WTC11 (cell line): Measurements from ENCODE around the gene TMEM181. TPM values are rescaled to one million over a fixed set of nuclear protein-coding genes. Genes with fewer than 3 reads are reported as not detected.

Experiments used
- ATAC-seq: fragments of 200-7000 bp; cut with Tn5 transposase; 2 replicates; pipeline ENCODE4 v1.10.0; 2021; ENCODE audit warnings: mild to moderate bottlenecking, moderate library complexity
- CTCF ChIA-PET: fragments of 300-600 bp; sonication (Branson Sonifier 250); formaldehyde crosslinking; loops from one replicate; lab custom pipeline; 2021; ENCODE audit warnings: antibody characterized with exemption; lab: Charles Lee
- POLR2A ChIA-PET: fragments of 350-600 bp; sonication (Branson Sonifier 250); formaldehyde crosslinking; loops from one replicate; lab custom pipeline; 2021; ENCODE audit warnings: antibody characterized with exemption; lab: Charles Lee
- DNase-seq: peaks from one replicate; pipeline ENCODE4 v3.0.0; 2021; ENCODE audit warnings: low spot score
- H3K27ac Mint-ChIP-seq: 2 replicates; pipeline ENCODE4 v1.8.0; 2021; ENCODE audit warnings: mixed read lengths
- H3K27me3 Mint-ChIP-seq: 2 replicates; pipeline ENCODE4 v1.8.0; 2021; ENCODE audit warnings: low read depth, mild to moderate bottlenecking, moderate library complexity, mixed read lengths
- H3K36me3 Mint-ChIP-seq: 2 replicates; pipeline ENCODE4 v1.8.0; 2021; ENCODE audit warnings: mixed read lengths
- H3K4me1 Mint-ChIP-seq: 2 replicates; pipeline ENCODE4 v1.8.0; 2022; ENCODE audit warnings: mixed read lengths
- H3K4me3 Mint-ChIP-seq: 2 replicates; pipeline ENCODE4 v1.8.0; 2021; ENCODE audit warnings: mild to moderate bottlenecking, moderate library complexity, mixed read lengths
- H3K9me3 Mint-ChIP-seq: 2 replicates; pipeline ENCODE4 v1.8.0; 2021; ENCODE audit warnings: mixed read lengths
- ATF1 ChIP-seq: sonication (generic); formaldehyde crosslinking; IDR thresholded peaks from 2 replicates; pipeline ENCODE4 v1.8.1; 2023; ENCODE audit warnings: mild to moderate bottlenecking, moderate library complexity, missing genetic modification reagents
- E2F1 ChIP-seq: sonication (generic); formaldehyde crosslinking; IDR thresholded peaks from 2 replicates; pipeline ENCODE4 v1.8.0; 2022; ENCODE audit warnings: mild to moderate bottlenecking, missing genetic modification reagents
- E2F5 ChIP-seq: sonication (generic); formaldehyde crosslinking; IDR thresholded peaks from 2 replicates; pipeline ENCODE4 v1.8.1; 2022; ENCODE audit warnings: mild to moderate bottlenecking, moderate library complexity, missing genetic modification reagents
- ESRRA ChIP-seq: sonication (generic); formaldehyde crosslinking; IDR thresholded peaks from 2 replicates; pipeline ENCODE4 v1.8.1; 2022; ENCODE audit warnings: mild to moderate bottlenecking, missing genetic modification reagents, borderline replicate concordance
- FOXJ3 ChIP-seq: sonication (generic); formaldehyde crosslinking; IDR thresholded peaks from 2 replicates; pipeline ENCODE4 v1.9.0; 2021; ENCODE audit warnings: missing genetic modification reagents, mild to moderate bottlenecking, borderline replicate concordance
- HMGA2 ChIP-seq: fragments of 250-450 bp; sonication (Bioruptor Pico); IDR thresholded peaks from 2 replicates; pipeline ENCODE4 v1.4.0; 2021; ENCODE audit warnings: mild to moderate bottlenecking, moderate library complexity
- JAZF1 ChIP-seq: fragments of 250-450 bp; sonication (Bioruptor Pico); IDR thresholded peaks from 2 replicates; pipeline ENCODE4 v1.9.0; 2021; ENCODE audit warnings: moderate library complexity, mild to moderate bottlenecking, inconsistent platforms
- NFATC4 ChIP-seq: fragments of 250-450 bp; sonication (Bioruptor Pico); IDR thresholded peaks from 2 replicates; pipeline ENCODE4 v1.9.0; 2021; ENCODE audit warnings: mild to moderate bottlenecking
- NR3C1 ChIP-seq: sonication (generic); formaldehyde crosslinking; conservative IDR thresholded peaks from 2 replicates; pipeline ENCODE4 v1.8.1; 2023; ENCODE audit warnings: low read depth, mild to moderate bottlenecking, missing genetic modification reagents
- PREB ChIP-seq: sonication (generic); formaldehyde crosslinking; IDR thresholded peaks from 2 replicates; pipeline ENCODE4 v1.8.1; 2022; ENCODE audit warnings: mild to moderate bottlenecking, missing genetic modification reagents, moderate library complexity, borderline replicate concordance
- RORB ChIP-seq: fragments of 250-450 bp; sonication (Bioruptor Pico); IDR thresholded peaks from 2 replicates; pipeline ENCODE4 v1.9.0; 2021; ENCODE audit warnings: mild to moderate bottlenecking
- SOX15 ChIP-seq: fragments of 250-450 bp; sonication (Bioruptor Pico); IDR thresholded peaks from 2 replicates; pipeline ENCODE4 v1.9.0; 2021; ENCODE audit warnings: mild to moderate bottlenecking
- ZNF263 ChIP-seq: sonication (generic); formaldehyde crosslinking; IDR thresholded peaks from 2 replicates; pipeline ENCODE4 v1.8.1; 2022; ENCODE audit warnings: low read depth, mild to moderate bottlenecking, moderate library complexity, missing genetic modification reagents
- ZNF317 ChIP-seq: sonication (generic); formaldehyde crosslinking; IDR thresholded peaks from 2 replicates; pipeline ENCODE4 v1.8.1; 2023; ENCODE audit warnings: low read depth, mild to moderate bottlenecking, moderate library complexity, missing genetic modification reagents, borderline replicate concordance
- ZNF532 ChIP-seq: fragments of 250-450 bp; sonication (Bioruptor Pico); IDR thresholded peaks from 2 replicates; pipeline ENCODE4 v1.9.0; 2021; ENCODE audit warnings: mild to moderate bottlenecking, borderline replicate concordance
- total RNA-seq: library from RNA; stranded (reverse); gene quantifications from 3 replicates; pipeline ENCODE4 v1.2.3, GENCODE V29; 2021
- TF ChIP-seq, protein P1 (sequence below): fragments of 200-600 bp; IDR thresholded peaks from 2 replicates; pipeline ENCODE4 v1.8.0; 2022; ENCODE audit warnings: antibody characterized with exemption
- TF ChIP-seq, protein P2 (sequence below): fragments of 250-450 bp; sonication (Bioruptor Pico); IDR thresholded peaks from 2 replicates; pipeline ENCODE4 v2.1.2; 2022; ENCODE audit warnings: mild to moderate bottlenecking, moderate library complexity
- TF ChIP-seq, protein P3 (sequence below): fragments of 250-450 bp; sonication (Bioruptor Pico); IDR thresholded peaks from 2 replicates; pipeline ENCODE4 v1.9.0; 2021; ENCODE audit warnings: mild to moderate bottlenecking
- TF ChIP-seq, protein P4 (sequence below): sonication (generic); formaldehyde crosslinking; IDR thresholded peaks from 2 replicates; pipeline ENCODE4 v1.8.0; 2023; ENCODE audit warnings: missing genetic modification reagents

The TMEM181 gene
- total RNA-seq, 1 experiment from 2014 or later = 18.8 TPM

DNA sequence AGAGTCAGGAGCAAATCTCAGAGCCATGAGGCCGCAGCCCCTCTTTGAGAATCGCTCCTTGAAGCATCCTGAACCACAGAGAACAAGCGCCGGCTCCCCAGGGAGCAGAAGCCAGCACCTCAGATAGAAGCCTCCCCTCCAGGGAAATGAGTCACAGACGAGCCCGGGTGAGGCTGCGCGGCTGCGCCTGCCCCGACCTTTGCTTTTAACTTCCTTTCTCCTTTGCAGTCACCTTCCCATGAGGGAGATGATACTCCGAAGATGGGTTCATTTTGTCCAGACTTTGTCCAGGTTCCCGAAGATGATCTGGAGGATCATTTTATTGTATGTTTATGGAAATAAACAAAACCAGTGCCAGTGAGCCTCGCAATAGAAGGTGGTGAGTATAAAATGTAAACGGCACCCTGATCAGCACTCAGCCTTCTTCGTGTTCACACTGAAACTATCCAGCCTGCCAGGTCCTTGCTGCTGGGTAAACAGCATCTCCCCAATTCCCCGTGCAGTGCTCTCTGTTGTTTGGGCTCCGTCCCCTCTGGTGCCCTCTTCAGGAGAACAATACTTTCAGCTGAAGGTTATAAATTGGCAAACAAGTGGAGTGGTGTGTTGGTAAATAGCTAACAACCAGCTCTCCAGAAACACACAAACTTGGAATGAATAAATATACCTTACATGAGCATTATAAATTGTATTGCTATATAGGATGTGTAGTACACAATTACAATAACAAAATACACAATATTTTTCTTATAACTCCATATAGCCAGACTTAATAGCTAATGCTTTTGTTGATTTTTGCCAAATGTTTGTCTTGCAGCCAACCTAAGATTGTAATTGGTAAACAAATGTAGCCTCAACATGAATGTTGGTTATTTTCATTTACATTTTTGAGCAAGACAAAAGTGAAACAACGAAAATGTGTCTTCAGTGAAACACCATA is 41.4 kb upstream of the TMEM181 start (continued):
- no peak for TF ChIP-seq NR3C1
- no peak for TF ChIP-seq FOXJ3 (CRISPR knock-in tag)
- TF ChIP-seq, protein P1, sequence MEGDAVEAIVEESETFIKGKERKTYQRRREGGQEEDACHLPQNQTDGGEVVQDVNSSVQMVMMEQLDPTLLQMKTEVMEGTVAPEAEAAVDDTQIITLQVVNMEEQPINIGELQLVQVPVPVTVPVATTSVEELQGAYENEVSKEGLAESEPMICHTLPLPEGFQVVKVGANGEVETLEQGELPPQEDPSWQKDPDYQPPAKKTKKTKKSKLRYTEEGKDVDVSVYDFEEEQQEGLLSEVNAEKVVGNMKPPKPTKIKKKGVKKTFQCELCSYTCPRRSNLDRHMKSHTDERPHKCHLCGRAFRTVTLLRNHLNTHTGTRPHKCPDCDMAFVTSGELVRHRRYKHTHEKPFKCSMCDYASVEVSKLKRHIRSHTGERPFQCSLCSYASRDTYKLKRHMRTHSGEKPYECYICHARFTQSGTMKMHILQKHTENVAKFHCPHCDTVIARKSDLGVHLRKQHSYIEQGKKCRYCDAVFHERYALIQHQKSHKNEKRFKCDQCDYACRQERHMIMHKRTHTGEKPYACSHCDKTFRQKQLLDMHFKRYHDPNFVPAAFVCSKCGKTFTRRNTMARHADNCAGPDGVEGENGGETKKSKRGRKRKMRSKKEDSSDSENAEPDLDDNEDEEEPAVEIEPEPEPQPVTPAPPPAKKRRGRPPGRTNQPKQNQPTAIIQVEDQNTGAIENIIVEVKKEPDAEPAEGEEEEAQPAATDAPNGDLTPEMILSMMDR = no peak

DNA sequence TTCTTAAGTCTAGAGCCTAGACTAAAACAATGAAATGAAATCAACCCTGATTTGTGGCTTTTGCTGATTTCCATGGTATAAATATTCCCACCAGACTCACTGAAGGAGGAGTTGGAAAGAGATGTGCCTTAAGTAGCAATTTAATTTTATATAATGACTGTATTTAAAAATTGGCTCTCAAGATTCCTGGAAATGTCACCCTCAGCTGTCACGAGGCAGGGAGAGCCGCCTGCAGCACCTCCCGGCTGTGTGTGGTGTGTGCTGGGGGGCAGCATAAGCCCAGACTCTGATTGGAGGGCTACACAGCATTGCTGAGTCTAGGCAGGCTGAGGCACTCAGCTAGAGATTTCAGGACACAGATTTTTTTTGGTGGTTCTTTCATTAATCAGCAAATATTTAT is 40.6 kb upstream of the TMEM181 start:
- DNase-seq (no peak), ATAC-seq (no peak)
- POLR2A ChIA-PET = interaction anchor here (0.6 to 1.0 kb wide), 2 partner anchors 18 to 303 kb away, joined by 3 to 5 read pairs; no protein-coding TSS in a partner anchor
- no peak overlapping the region for H3K27ac Mint-ChIP-seq
- H3K4me1 Mint-ChIP-seq = peaks cover 21% of the 10 kb centered on the region
- H3K4me3 Mint-ChIP-seq = no peak overlapping the region
- peaks cover 41% of the 10 kb centered on the region for H3K27me3 Mint-ChIP-seq
- CTCF ChIA-PET = interaction anchor here (0.6 to 2.6 kb wide), 24 partner anchors 9 to 615 kb away, joined by 3 to 28 read pairs (median 5); partner anchors contain the start of genes DYNLT1 and TMEM181
- no peaks in the 10 kb centered on the region for H3K36me3 Mint-ChIP-seq
- H3K9me3 Mint-ChIP-seq = peaks cover 3% of the 10 kb centered on the region; the same call in 1 of the 2 replicates
- TF ChIP-seq RORB (CRISPR knock-in tag) = no peak
- TF ChIP-seq ESRRA (CRISPR knock-in tag) = no peak
- TF ChIP-seq ZNF532 (CRISPR knock-in tag) = no peak
- TF ChIP-seq, protein P2, sequence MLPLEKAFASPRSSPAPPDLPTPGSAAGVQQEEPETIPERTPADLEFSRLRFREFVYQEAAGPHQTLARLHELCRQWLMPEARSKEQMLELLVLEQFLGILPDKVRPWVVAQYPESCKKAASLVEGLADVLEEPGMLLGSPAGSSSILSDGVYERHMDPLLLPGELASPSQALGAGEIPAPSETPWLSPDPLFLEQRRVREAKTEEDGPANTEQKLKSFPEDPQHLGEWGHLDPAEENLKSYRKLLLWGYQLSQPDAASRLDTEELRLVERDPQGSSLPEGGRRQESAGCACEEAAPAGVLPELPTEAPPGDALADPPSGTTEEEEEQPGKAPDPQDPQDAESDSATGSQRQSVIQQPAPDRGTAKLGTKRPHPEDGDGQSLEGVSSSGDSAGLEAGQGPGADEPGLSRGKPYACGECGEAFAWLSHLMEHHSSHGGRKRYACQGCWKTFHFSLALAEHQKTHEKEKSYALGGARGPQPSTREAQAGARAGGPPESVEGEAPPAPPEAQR (CRISPR knock-in tag) = no peak
- TF ChIP-seq, protein P3, sequence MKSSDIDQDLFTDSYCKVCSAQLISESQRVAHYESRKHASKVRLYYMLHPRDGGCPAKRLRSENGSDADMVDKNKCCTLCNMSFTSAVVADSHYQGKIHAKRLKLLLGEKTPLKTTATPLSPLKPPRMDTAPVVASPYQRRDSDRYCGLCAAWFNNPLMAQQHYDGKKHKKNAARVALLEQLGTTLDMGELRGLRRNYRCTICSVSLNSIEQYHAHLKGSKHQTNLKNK (CRISPR knock-in tag) = no peak
- TF ChIP-seq FOXJ3 (CRISPR knock-in tag) = no peak
- TF ChIP-seq PREB (CRISPR knock-in tag) = no peak
- no peak for TF ChIP-seq HMGA2 (CRISPR knock-in tag)
- TF ChIP-seq E2F1 (CRISPR knock-in tag) = no peak
- TF ChIP-seq NFATC4 (CRISPR knock-in tag) = no peak
- TF ChIP-seq SOX15 (CRISPR knock-in tag) = no peak
- no peak for TF ChIP-seq E2F5 (CRISPR knock-in tag)
- TF ChIP-seq ATF1 (CRISPR knock-in tag) = no peak
- no peak for TF ChIP-seq JAZF1
- no peak for TF ChIP-seq ZNF317 (CRISPR knock-in tag)
- TF ChIP-seq, protein P4, sequence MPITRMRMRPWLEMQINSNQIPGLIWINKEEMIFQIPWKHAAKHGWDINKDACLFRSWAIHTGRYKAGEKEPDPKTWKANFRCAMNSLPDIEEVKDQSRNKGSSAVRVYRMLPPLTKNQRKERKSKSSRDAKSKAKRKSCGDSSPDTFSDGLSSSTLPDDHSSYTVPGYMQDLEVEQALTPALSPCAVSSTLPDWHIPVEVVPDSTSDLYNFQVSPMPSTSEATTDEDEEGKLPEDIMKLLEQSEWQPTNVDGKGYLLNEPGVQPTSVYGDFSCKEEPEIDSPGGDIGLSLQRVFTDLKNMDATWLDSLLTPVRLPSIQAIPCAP (CRISPR knock-in tag) = no peak
- TF ChIP-seq ZNF263 (CRISPR knock-in tag) = no peak
